Fibroblast of lung (primary cell): ENCODE data around the gene HERC6. TPM values are rescaled to one million over a fixed set of nuclear protein-coding genes. Genes with fewer than 3 reads are reported as not detected.

Source experiments
- DNase-seq, 2 donors: peaks; one replicate each; pipeline versions ENCODE4 v3.0.0 to v3.0.0-alpha.2; 2010; ENCODE audit warnings: low read depth in 2 of 2
- H2AFZ ChIP-seq: 2 replicates; pipeline ENCODE4 v1.5.1; 2012; ENCODE audit warnings: low read length, control low read depth, inconsistent platforms
- H3K27ac ChIP-seq: 2 replicates; pipeline ENCODE4 v1.5.1; 2011; ENCODE audit warnings: low read length, control low read depth; ENCODE audit not compliant: insufficient read depth
- H3K27me3 ChIP-seq: 2 replicates; pipeline ENCODE4 v1.5.1; 2011; ENCODE audit warnings: mild to moderate bottlenecking, low read length; ENCODE audit not compliant: control insufficient read depth, insufficient read depth
- H3K36me3 ChIP-seq: 2 replicates; pipeline ENCODE4 v1.5.1; 2011; ENCODE audit warnings: low read length; ENCODE audit not compliant: control insufficient read depth, insufficient read depth
- H3K4me1 ChIP-seq: 2 replicates; pipeline ENCODE4 v1.5.1; 2011; ENCODE audit warnings: low read length; ENCODE audit not compliant: control insufficient read depth, insufficient read depth; ENCODE audit errors: extremely low read depth
- H3K4me2 ChIP-seq: 2 replicates; pipeline ENCODE4 v1.5.1; 2011; ENCODE audit warnings: low read length, control low read depth; ENCODE audit not compliant: insufficient read depth; ENCODE audit errors: extremely low read depth
- H3K4me3 ChIP-seq, 4 experiments: fragments of 200-600 bp in 1 of 4; sonication (generic) in 1 of 4; replicated peaks in 1 of 4; 2 replicates each; pipeline ENCODE4 v1.5.1; 2011 to 2016; ENCODE audit warnings: low read length in 4 of 4, low read depth in 3 of 4, mild to moderate bottlenecking in 3 of 4, control low read depth in 2 of 4, inconsistent platforms in 1 of 4, mixed read lengths in 1 of 4; ENCODE audit not compliant: insufficient read depth in 1 of 4; ENCODE audit errors: control extremely low read depth in 1 of 4
- H3K79me2 ChIP-seq: 2 replicates; pipeline ENCODE4 v1.5.1; 2012; ENCODE audit warnings: mild to moderate bottlenecking, low read length, inconsistent platforms; ENCODE audit not compliant: control insufficient read depth, insufficient read depth
- H3K9ac ChIP-seq: 2 replicates; pipeline ENCODE4 v1.5.1; 2011; ENCODE audit warnings: mild to moderate bottlenecking, low read length, control low read depth; ENCODE audit not compliant: insufficient read depth
- H3K9me3 ChIP-seq: 2 replicates; pipeline ENCODE4 v1.5.1; 2012; ENCODE audit warnings: low read depth, low read length; ENCODE audit not compliant: control insufficient read depth, insufficient read depth
- H4K20me1 ChIP-seq: 2 replicates; pipeline ENCODE4 v1.5.1; 2011; ENCODE audit warnings: low read length; ENCODE audit not compliant: control insufficient read depth, insufficient read depth; ENCODE audit errors: extremely low read depth
- CTCF ChIP-seq, 2 donors: IDR thresholded peaks in 1 of 2; conservative IDR thresholded peaks in 1 of 2; 1 replicate in 1 of 2; 2 replicates in 1 of 2; pipeline ENCODE4 v1.5.1; 2011 to 2012; ENCODE audit warnings: low read length in 2 of 2, control low read depth in 1 of 2, inconsistent platforms in 1 of 2, low read depth in 1 of 2, mild to moderate bottlenecking in 1 of 2
- EZH2 ChIP-seq: IDR thresholded peaks from 2 replicates; pipeline ENCODE4 v1.5.1; 2012; ENCODE audit warnings: low read length, control low read depth, mild to moderate bottlenecking; ENCODE audit errors: missing control alignments
- polyA plus RNA-seq, 2 donors: library from polyadenylated mRNA; depleted of rRNA in 1 of 2; stranded (reverse) in 1 of 2; unstranded in 1 of 2; fragments of >200 nt; gene quantifications; 2 replicates each; pipeline ENCODE4 v1.2.1, GENCODE V29; 2011 to 2012; ENCODE audit warnings: missing spikeins in 1 of 2
- total RNA-seq: library from RNA; depleted of rRNA; stranded (reverse); fragments of >200 nt; gene quantifications from 2 replicates; pipeline ENCODE4 v1.2.1, GENCODE V29; 2014

The HERC6 gene
- total and polyA plus RNA-seq, 2 donors (not counting 1 experiment from before 2014, with no cell fraction given): 6.3 to 12.9 TPM

- Histone ChIP-seq H4K20me1 (no peaks in the 10 kb centered on the region), H3K9me3 (no peaks in the 10 kb centered on the region), H3K36me3 (no peaks in the 10 kb centered on the region), H3K79me2 (no peaks in the 10 kb centered on the region), H3K27me3 (no peaks in the 10 kb centered on the region), H3K4me1 (no peaks in the 10 kb centered on the region), H3K27ac (no peak overlapping the region), H2AFZ (no peak overlapping the region), H3K4me2 (no peak overlapping the region), H3K9ac (no peak overlapping the region), H3K4me3 (no peak overlapping the region)
- no peak for TF ChIP-seq EZH2
- TF ChIP-seq CTCF (conservative IDR thresholded peaks at IDR 0.05 in 1 of 2, IDR thresholded peaks at IDR 0.05 in 1 of 2; ENCODE audit: low read depth in 1 of 2, low read length in 2 of 2): no peak
- DNase-seq: no peak
Observed at GRCh38 chr4:88357262-88357661, 21.4 kb upstream of the HERC6 start.

GRCh38 chr4:88359558-88359957, 19.1 kb upstream of the HERC6 start:
- H3K36me3 ChIP-seq: no peaks in the 10 kb centered on the region
- no peak for TF ChIP-seq EZH2
- no peak for TF ChIP-seq CTCF (conservative IDR thresholded peaks at IDR 0.05 in 1 of 2, IDR thresholded peaks at IDR 0.05 in 1 of 2; ENCODE audit: low read depth in 1 of 2, low read length in 2 of 2)
- no peaks in the 10 kb centered on the region for H4K20me1 ChIP-seq
- no peak overlapping the region for H2AFZ ChIP-seq
- no peak overlapping the region for H3K27ac ChIP-seq
- no peak for DNase-seq
- no peaks in the 10 kb centered on the region for H3K79me2 ChIP-seq
- no peak overlapping the region for H3K4me3 ChIP-seq
- H3K9me3 ChIP-seq: no peaks in the 10 kb centered on the region
- H3K27me3 ChIP-seq: no peaks in the 10 kb centered on the region
- no peak overlapping the region for H3K4me2 ChIP-seq
- no peaks in the 10 kb centered on the region for H3K4me1 ChIP-seq
- no peak overlapping the region for H3K9ac ChIP-seq

- Histone ChIP-seq H3K4me1 (no peaks in the 10 kb centered on the region), H3K9ac (no peak overlapping the region), H3K79me2 (no peaks in the 10 kb centered on the region)
Observed at GRCh38 chr4:88360256-88360655, 18.4 kb upstream of the HERC6 start.

More at GRCh38 chr4:88360256-88360655, 18.4 kb upstream of the HERC6 start:
- no peak overlapping the region for H3K4me2 ChIP-seq
- no peak overlapping the region for H3K4me3 ChIP-seq
- DNase-seq: no peak
- H4K20me1 ChIP-seq: no peaks in the 10 kb centered on the region
- TF ChIP-seq EZH2: no peak
- TF ChIP-seq CTCF (conservative IDR thresholded peaks at IDR 0.05 in 1 of 2, IDR thresholded peaks at IDR 0.05 in 1 of 2; ENCODE audit: low read depth in 1 of 2, low read length in 2 of 2): no peak
- no peak overlapping the region for H2AFZ ChIP-seq
- H3K27ac ChIP-seq: no peak overlapping the region
- no peaks in the 10 kb centered on the region for H3K27me3 ChIP-seq
- H3K36me3 ChIP-seq: no peaks in the 10 kb centered on the region
- no peaks in the 10 kb centered on the region for H3K9me3 ChIP-seq
